SKM-1 treated with dmso at 0.1 percent for 144 hours (cell line): ENCODE data around the gene KCNA2.

ENCODE experiments used
- DNase-seq: peaks from one replicate; lab custom pipeline; 2025; ENCODE audit not compliant: unreplicated experiment; lab: John Stamatoyannopoulos, UW

Gene KCNA2

DNA sequence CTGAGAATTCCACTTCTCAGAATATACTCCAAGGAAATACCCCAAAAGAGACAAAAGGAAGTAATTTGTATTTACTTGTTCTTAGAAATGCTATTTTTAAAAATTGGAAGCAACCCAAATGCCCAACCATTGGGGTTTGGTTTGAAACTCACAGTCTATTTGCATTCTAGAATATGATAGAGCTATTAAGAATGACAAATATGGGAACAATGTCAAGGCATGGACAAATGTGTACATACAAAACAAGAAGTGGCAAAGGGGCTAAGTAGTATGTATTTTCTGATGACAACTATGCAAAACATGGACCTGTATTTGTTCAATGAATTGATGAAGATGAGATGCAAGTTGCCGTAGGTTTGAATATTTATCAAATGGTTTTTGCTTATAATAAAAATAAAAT lies 32.8 kb downstream of the KCNA2 start:
- no peak for DNase-seq

DNA sequence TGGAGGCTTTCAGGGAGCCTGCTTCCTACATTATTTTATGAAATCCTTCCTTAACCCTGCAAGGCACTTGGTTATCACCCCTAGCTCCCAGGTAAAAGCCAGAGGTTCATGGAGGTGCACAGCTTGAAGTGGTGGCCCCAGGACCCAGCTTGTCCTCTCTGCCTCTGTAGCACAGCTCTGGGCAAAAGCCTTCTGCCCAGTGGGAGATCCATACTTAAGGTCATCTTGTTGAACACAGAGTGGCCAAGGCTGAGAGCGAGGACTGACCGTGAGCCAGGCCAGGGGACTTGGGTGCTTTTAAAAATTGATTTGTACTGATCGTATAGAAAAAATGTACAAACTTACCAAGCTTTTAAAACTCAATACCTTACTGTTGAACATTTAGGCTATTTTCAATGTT lies 33.4 kb downstream of the KCNA2 start:
- DNase-seq = no peak

DNA sequence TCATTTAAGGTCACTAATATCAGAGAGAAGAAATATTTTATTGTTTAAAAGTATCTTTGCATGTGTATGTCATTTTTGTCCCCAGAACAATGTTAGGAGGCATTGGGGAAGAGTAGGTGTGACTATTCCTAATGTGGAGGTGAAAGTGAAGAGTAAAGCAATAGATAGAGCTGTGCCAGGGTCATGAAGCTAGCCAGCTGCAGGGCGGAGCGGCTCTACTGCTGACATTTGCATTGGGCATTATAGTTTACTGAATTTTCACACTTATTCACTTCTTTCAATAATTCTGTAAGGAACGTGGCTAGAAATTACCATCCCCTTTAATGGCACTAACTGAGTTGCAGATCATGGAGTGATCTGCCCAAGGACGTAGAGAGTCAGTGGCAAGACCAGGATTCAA lies 35.3 kb downstream of the KCNA2 start:
- DNase-seq = no peak

DNA sequence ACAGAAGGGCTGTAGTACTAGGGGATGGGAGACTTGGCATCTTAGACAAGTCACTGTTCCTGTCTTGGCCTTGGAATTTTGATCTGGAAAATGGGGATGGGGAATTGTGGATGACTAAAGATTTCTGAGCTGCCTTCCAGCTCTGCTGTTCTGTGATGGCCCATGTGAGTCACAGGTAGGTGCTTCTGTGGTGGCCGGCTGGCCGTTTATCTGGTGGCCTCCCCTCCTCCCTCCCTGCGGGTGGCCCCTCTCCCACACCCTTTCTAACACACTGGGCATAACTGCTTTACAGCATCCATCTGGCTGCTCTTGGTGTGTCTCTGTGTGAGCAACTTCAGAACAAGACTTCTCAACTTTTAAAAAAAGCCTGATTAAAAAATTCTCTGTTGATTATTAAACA lies 35.9 kb downstream of the KCNA2 start:
- no peak for DNase-seq

DNA sequence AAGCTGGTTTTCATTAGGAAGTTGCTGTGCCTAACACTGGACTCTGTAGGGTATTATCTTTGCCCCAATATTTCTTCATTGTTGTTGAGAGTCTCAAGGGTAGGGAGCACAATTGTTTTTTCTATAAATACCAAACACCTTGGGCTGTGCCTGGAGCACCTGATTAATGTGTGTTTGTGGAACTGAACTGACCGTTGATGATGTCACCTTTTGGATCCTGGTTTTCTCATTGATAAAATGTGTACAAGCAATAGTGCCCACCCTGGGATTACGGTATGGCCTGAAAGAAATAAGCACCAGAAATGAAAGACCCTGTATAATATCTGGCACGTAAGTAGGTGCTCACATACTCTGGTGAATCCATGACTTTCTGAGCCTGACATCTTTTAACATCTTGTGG lies 39.3 kb downstream of the KCNA2 start:
- no peak for DNase-seq

DNA sequence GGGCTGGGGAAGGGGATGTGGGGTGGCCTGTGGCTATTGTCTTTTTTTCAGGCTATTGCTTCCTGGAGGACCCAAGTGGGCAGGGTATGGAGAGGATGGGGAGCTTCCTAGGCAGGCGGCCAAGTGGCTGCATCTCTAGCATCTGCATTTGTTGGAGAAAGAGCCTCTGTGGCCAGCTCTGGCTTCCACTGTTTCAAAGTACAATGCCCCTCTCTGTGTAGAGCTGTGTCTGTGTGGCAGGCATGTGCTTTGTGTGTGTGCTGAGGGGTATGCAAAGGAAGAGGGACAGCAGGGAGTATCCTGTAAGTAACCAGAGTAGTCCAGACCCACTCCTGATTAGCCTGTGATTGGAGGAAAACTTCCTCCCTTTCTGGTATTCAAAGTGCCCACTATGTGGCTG lies 40.6 kb downstream of the KCNA2 start:
- no peak for DNase-seq

DNA sequence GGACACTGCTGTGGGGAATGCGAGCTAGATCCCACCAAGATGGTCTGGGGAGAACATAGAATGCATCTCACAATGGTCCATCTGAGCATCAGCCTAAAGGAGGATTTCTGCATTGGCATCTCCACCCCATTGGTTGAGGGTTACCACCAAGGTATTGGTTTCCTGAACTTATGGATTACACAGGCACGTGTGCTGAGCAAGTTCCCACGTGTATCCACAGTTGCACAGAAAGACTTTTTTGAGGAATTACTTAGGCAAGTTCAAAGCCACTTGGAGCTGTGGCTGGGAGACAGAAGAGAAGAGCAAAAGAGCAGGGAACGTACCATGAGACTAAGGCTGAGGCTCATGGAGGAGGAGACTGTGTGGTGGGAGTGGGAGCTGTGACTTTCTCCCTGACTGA lies 43.1 kb downstream of the KCNA2 start:
- DNase-seq = no peak

DNA sequence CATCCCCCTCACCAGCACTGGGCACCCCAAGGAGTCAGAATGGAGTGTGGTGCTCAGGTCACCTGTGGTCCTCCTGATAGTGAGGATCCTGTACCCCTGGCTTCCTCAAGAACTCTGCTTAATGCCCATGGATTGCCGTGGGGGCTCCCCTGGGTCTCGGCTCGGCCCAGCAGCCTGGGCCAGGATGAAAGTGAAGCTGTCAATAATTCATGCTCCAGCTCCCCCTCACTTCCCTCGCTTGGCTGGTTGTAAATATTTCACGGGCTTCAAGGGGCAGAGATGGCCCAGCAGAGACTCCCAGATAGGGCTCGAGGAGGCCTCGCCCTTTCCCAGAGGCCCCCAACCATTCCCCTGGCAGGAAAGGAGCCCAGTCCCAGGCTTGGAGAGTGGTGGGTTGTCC lies 44.6 kb downstream of the KCNA2 start:
- DNase-seq = no peak

DNA sequence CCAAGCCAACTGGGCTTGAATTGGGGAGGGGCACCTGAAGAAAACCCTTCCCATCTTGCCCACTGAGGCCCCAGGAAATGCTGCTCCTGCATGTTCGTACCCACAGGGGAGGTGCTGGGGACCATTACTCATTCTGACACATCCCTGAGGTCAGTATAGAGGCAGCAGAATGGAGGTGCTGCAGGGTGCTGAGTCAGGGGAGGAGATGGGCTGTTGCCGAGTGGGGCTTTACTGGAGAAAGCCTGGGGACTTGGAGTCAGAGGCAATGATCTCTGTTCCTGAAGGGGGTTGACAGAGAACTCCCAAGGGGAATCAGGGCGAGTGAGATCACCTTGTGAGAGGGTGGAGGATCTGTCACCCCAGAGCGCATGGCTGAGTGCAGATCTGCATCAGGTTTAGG lies 47.0 kb downstream of the KCNA2 start:
- no peak for DNase-seq

DNA sequence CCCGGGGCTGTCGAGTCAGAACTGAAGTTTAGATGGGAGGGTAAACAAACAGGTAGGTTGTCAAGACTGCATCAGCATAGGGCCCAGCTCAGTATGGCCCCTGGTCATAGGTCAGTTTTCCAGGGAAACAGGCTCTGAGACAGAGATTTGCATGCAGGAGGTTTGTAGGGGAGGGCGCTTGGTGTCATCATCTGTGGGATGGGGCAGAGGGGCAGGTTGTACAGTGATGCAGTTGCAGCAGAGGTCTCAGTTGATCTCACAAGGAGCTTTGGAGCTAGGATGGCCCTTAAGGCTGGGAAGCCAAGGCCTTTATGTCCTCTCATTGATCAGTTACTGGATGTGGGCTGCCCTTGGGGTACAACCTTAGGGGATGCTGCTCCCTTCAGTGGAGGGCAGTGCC lies 48.7 kb downstream of the KCNA2 start:
- DNase-seq = no peak

DNA sequence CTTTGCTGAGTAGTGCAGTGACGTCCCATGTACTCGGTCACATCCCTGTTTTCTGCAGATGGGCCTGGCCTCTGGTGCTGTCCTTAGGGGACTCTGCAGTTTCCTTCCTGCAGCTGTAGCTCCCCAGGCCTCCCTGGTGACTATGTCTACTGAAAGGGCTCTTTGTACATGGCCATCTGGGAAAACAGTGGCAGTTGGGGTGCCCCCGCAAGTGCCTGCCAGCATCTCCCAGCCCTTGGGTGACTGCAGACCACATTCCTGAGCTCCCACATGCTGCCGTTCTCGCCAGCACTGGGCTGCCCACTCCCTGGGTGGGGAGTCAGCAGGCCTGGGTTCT lies 49.7 kb downstream of the KCNA2 start:
- DNase-seq = no peak

DNA sequence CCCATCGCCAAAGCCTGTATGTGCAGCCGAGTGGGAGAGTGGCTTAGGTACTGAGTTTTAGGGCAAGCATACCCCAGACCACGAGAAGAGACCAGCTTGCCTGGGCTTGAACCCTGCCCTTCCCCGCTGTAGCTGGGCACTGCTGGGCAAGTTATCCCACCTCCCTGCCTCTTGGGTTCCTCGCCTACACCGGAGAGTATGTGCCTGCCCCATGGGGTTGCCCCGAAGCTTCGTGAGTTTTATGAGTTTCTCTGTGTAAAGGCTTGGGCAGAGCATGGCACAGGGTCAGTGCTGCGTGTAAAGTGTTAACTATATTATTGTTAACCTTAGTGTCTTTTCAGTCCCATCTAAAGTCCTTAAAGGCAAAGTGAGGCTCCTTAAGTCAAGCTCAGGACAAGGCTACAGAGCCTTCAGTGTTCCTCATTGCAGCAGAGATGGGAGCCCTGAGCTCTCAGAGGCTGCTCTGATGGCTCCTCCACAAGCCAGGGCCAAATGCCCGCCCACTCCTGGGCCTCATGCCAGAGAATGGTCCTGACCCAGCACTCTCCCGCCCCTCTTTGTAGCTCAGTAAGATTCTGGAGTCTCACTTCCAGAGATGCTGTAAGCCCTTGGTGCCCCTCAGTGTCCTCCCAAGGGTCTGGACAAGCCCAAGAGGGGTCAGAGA lies 50.2 kb downstream of the KCNA2 start:
- DNase-seq = no peak

DNA sequence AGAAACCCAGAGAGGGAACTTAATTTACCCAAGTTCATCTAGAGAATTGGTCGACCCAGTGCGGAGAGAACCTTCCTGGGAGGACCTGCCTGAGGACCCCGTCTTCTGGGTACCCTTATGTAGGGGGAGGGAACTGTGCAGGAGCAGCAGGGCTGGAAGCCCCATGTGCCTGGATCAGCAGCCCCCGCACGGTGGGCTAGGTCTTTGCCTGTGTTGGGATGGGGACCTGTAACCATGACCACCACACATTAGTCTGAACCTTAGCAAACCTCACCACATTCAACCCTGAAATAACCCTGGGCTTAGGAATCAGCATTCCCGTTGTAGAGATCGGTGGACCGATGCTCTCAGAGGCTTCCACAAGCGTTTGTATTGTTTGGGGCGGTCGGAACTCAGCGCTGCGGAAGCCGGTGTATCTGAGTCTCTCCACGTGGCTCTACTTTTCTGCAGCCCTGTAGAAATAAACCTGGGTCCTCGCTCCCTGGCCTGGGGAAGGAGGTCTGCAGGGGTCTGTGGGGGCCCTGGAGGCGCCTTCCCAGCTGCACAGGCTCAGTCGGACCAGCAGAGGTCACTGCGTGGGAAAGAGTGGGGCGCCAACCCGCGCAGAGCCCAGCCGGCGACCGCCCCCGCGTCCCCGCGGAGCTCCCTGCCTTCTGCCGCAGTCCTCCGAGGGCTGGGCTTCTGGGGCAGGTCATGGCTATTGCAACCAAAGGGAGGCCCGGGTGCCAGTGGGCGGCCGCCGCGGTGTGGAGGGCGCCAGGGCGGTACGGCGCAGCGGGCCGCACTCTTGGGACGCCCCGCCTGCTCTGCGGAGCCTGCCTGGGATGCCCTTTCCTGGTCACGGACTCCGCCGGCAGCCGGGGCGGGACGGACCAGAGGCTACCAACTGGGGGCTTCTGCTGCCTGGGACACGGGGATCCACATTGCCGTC lies 51.0 kb downstream of the KCNA2 start:
- DNase-seq = no peak

DNA sequence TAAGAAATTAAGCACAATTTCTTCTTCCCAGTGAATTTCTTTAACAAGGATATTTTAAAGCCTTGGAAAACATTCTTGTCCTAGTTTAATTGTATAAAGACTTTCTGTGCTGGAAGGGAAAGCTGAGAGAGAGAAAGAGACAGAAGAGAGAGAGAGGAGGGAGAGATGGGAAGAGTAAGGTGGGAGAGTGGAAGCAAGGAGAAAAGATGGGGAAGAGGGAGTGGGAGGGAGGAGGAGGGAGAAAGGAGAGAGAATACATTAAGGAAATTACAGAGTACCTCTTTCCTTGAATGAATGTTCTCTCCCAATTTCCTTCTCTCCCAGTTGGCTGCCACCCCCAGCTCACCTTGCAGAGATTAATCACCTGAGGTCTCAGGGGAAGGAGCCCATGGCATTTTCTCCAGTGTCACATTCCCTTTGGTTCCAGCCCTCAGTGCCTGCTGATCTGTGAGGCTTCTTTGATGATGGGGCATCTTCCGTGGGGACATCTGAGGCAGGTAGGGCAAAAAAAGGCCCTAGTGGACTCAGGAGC lies 54.8 kb downstream of the KCNA2 start:
- no peak for DNase-seq

DNA sequence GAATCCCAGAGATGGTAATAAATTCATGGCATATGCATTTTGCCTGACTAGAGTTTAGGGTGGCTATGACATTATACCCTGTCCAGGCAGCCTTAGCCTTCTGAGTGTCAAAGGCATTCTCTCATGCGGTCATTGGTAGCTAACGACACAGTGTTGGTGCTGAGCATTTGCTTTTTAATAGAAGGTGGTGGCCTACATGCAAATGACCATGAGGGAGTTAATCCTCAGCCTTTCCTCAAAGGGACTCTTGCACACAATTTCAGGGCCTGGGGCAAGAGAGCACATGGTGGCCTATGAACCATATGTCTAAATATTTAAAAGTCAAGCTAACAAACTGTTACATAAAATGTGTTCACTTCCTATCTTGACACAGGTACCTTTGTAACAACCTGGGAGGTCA lies 56.3 kb downstream of the KCNA2 start:
- no peak for DNase-seq

DNA sequence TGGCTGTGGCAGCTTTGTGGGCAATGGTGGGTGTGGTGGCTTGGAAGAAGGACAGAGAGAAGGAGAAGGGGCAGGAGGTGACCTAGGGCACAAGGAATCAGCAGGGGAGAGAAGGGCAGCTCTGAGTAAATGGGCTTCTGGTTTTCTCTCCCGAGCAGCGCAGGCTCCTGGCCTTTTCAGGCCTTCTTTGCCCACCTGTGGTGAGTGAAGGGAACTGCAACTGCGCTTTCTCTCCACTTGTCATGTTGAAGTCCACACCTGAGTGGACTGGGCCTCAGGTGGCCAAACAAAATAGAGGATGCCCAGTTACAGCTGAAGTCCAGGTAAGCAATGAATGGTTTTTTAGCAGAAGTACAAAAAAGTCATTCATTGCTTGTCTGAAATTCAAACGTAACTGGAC lies 57.8 kb downstream of the KCNA2 start:
- DNase-seq = no peak

DNA sequence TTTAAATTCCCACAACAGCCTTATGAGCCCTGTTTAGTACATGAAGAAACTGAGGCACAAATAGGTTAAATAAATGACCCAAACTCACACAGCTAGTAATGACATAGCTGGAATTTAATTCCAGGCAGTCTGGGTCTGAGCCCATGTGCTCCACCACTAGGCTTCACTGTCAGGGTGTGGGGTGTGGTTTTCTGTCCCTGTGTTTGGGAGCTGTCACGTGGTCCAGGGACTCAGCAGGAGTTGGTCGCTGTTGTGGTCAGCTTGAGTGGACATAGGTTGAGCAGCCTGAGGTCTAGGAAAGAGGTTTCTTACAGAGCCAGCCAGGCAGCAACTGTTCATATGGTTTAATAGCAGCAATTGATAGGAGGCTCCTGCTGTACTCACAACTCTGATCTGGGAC lies 59.1 kb downstream of the KCNA2 start:
- no peak for DNase-seq

DNA sequence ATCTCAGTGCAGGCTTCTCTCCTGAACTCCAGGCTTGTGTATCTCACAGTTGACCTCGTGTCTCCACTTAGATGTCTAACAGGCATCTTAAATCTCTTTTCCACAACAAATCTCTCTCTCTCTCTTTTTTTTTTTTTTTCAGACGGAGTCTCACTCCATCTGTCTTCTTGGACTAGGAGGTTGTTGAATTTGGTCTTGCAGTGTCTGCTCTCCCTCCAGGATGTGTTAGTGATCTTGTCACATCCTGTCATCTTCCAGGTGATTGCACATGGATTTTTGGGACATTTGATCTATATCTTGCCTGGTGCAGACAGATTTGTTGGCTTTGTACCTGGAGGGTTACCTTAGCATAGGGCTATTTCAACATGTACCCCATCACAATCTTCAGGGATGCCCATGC lies 60.7 kb downstream of the KCNA2 start:
- DNase-seq = no peak

DNA sequence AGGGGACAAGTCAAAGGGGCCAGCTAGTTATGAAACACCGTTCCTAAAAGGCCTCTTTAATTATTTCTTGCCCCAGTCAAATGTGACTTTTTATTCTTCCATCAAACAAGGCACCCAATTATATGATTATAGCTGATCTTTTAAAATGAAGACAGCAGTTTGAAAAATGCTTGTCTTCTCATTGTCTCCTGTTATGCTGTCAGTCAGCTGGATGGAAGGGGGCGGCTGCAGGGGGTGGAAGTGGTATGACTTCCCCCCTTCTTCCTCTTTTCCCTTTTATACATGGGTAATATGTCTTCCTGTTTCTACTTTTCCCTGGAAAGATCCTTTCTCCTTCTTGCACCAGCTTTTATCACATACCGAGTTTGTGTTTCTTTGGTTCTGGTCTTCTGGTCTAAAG lies 61.4 kb downstream of the KCNA2 start:
- no peak for DNase-seq
